NCI-H1436 (cell line): ENCODE data around the gene NRGN.

ENCODE experiments used
- DNase-seq: peaks from one replicate; lab custom pipeline; 2025; lab: John Stamatoyannopoulos, UW

The NRGN gene

GRCh38 chr11:124740277-124740882 is 638 bp downstream of the NRGN start:
- peak; percentile 17 for DNase-seq

GRCh38 chr11:124742555-124742954 is 2.8 kb downstream of the NRGN start:
- no peak for DNase-seq

- no peak for DNase-seq
Measured at GRCh38 chr11:124743050-124743449, 3.3 kb downstream of the NRGN start.

GRCh38 chr11:124745270-124745834 is 5.6 kb downstream of the NRGN start:
- DNase-seq, result no peak

- DNase-seq, result no peak
Measured at GRCh38 chr11:124745835-124746620, 6.3 kb downstream of the NRGN start.

- DNase-seq, result peak; percentile 41
Measured at GRCh38 chr11:124746621-124747243, 7.0 kb downstream of the NRGN start.

- DNase-seq, result no peak
Measured at GRCh38 chr11:124747406-124748099, 7.8 kb downstream of the NRGN start.

GRCh38 chr11:124748100-124748418 is 8.3 kb downstream of the NRGN start:
- DNase-seq, result no peak

GRCh38 chr11:124748481-124749343 is 9.0 kb downstream of the NRGN start:
- DNase-seq, result no peak

- DNase-seq, result no peak
Measured at GRCh38 chr11:124749912-124750311, 10.2 kb downstream of the NRGN start.

GRCh38 chr11:124751391-124751740 is 11.6 kb downstream of the NRGN start:
- DNase-seq, result no peak

GRCh38 chr11:124751741-124752470 is 12.2 kb downstream of the NRGN start, which contains the start of gene VSIG2:
VSIG2 (minus strand) TSS chr11:124752255; CDS start chr11:124752137, 118 bp downstream.
- DNase-seq, result no peak

- DNase-seq, result no peak
Measured at GRCh38 chr11:124752471-124753102, 12.8 kb downstream of the NRGN start.

GRCh38 chr11:124753205-124753604 is 13.5 kb downstream of the NRGN start:
- no peak for DNase-seq

- DNase-seq, result no peak
Measured at GRCh38 chr11:124753624-124754023, 13.9 kb downstream of the NRGN start.

GRCh38 chr11:124754309-124754708 is 14.6 kb downstream of the NRGN start:
- DNase-seq, result no peak

- no peak for DNase-seq
Measured at GRCh38 chr11:124754710-124755109, 15.0 kb downstream of the NRGN start.

- no peak for DNase-seq
Measured at GRCh38 chr11:124756033-124756752, 16.5 kb downstream of the NRGN start.

GRCh38 chr11:124756753-124757227 is 17.0 kb downstream of the NRGN start:
- DNase-seq, result no peak
